GM18526 (cell line): Measurements from ENCODE around the gene PPP1R14C.

Source experiments
- POLR2A ChIP-seq: IDR thresholded peaks from 3 replicates; pipeline ENCODE4 v1.6.1; 2011; ENCODE audit not compliant: insufficient read length; ENCODE audit errors: extremely low read depth

The PPP1R14C gene

GRCh38 chr6:150196942-150197745, 54.3 kb downstream of the PPP1R14C start:
- no peak for TF ChIP-seq POLR2A

- TF ChIP-seq POLR2A = no peak
These were observed 55.7 kb downstream of the PPP1R14C start for GRCh38 chr6:150198532-150198931.

GRCh38 chr6:150199241-150199640, 56.4 kb downstream of the PPP1R14C start:
- TF ChIP-seq POLR2A = no peak

GRCh38 chr6:150200428-150201100, 57.7 kb downstream of the PPP1R14C start:
- no peak for TF ChIP-seq POLR2A

- TF ChIP-seq POLR2A = no peak
These were observed 58.4 kb downstream of the PPP1R14C start for GRCh38 chr6:150201285-150201684.

GRCh38 chr6:150201772-150202329, 59.0 kb downstream of the PPP1R14C start:
- no peak for TF ChIP-seq POLR2A

GRCh38 chr6:150202404-150202803, 59.6 kb downstream of the PPP1R14C start:
- no peak for TF ChIP-seq POLR2A

GRCh38 chr6:150202934-150203333, 60.1 kb downstream of the PPP1R14C start:
- TF ChIP-seq POLR2A = no peak

GRCh38 chr6:150203378-150203777, 60.5 kb downstream of the PPP1R14C start:
- no peak for TF ChIP-seq POLR2A

- TF ChIP-seq POLR2A = no peak
These were observed 61.2 kb downstream of the PPP1R14C start for GRCh38 chr6:150203871-150204545.

- TF ChIP-seq POLR2A = no peak
These were observed 62.0 kb downstream of the PPP1R14C start for GRCh38 chr6:150204705-150205472.

- no peak for TF ChIP-seq POLR2A
These were observed 65.2 kb downstream of the PPP1R14C start for GRCh38 chr6:150207931-150208570.

- TF ChIP-seq POLR2A = no peak
These were observed 65.9 kb downstream of the PPP1R14C start for GRCh38 chr6:150208611-150209352.

- no peak for TF ChIP-seq POLR2A
These were observed 66.6 kb downstream of the PPP1R14C start for GRCh38 chr6:150209415-150209814.
